ENCODE data around the gene ALPI. TPM values are rescaled to one million over a fixed set of nuclear protein-coding genes. Genes with fewer than 3 reads are reported as not detected.
"Not testable (repeated sequence)": the region's sequence is repeated elsewhere in the genome, so short reads cannot be mapped to it uniquely, and the experiment has no call there.

ALPI gene
- total RNA-seq, 4 donors from 2014 or later: not detected

- TF ChIP-seq CTCF (IDR thresholded peaks at IDR 0.05) (no peak), POLR2A (IDR thresholded peaks at IDR 0.05) (no peak)
- no peak for DNase-seq
- Histone ChIP-seq H3K4me1 (peaks cover 23 to 31% (median 23%) of the 10 kb centered on the region in 3 donors), H3K27me3 (peaks cover 10 to 87% (median 16%) of the 10 kb centered on the region in 4 donors), H3K36me3 (no peaks in the 10 kb centered on the region), H3K27ac (no peak overlapping the region), H3K4me3 (no peak overlapping the region), H3K9me3 (no peaks in the 10 kb centered on the region)
- intact Hi-C loops (cut with DNase I): no loop called here
- WGBS, 2 donors: 83 to 97% methylated on average over 7 to 9 of the region's 10 CpGs
These were observed 33.9 kb upstream of the ALPI start for GRCh38 chr2:232422051-232422450.

- H3K9me3 ChIP-seq; intact Hi-C loops (cut with DNase I); H3K27ac ChIP-seq; H3K4me3 ChIP-seq; DNase-seq; H3K36me3 ChIP-seq: not testable (repeated sequence)
- H3K4me1 ChIP-seq: peaks cover 23 to 31% (median 23%) of the 10 kb centered on the region in 3 donors
- 43 to 75% methylated on average over 2 to 3 of the region's 3 CpGs for WGBS, 2 donors
- peaks cover 10 to 87% (median 16%) of the 10 kb centered on the region in 4 donors for H3K27me3 ChIP-seq
These were observed 33.0 kb upstream of the ALPI start for GRCh38 chr2:232422996-232423395.

DNA sequence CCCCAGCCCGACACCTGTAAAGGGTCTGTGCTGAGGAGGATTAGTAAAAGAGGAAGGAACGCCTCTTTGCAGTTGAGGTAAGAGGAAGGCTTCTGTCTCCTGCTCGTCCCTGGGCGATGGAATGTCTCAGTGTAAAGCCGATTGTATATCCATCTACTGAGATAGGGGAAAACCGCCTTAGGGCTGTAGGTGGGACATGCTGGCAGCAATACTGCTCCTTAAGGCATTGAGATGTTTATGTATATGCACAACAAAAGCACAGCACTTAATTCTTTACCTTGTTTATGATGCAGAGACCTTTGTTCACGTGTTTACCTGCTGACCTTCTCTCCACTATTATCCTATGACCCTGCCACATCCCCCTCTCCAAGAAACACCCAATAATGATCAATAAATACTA lies 32.5 kb upstream of the ALPI start:
- intact Hi-C loops (cut with DNase I); DNase-seq; H3K9me3 ChIP-seq; H3K36me3 ChIP-seq; H3K27ac ChIP-seq; H3K4me3 ChIP-seq: not testable (repeated sequence)
- H3K4me1 ChIP-seq: peaks cover 23 to 30% (median 23%) of the 10 kb centered on the region in 3 donors
- peaks cover 10 to 86% (median 14%) of the 10 kb centered on the region in 4 donors for H3K27me3 ChIP-seq
- 24 to 48% methylated on average over 6 to 7 of the region's 7 CpGs for WGBS, 2 donors

DNA sequence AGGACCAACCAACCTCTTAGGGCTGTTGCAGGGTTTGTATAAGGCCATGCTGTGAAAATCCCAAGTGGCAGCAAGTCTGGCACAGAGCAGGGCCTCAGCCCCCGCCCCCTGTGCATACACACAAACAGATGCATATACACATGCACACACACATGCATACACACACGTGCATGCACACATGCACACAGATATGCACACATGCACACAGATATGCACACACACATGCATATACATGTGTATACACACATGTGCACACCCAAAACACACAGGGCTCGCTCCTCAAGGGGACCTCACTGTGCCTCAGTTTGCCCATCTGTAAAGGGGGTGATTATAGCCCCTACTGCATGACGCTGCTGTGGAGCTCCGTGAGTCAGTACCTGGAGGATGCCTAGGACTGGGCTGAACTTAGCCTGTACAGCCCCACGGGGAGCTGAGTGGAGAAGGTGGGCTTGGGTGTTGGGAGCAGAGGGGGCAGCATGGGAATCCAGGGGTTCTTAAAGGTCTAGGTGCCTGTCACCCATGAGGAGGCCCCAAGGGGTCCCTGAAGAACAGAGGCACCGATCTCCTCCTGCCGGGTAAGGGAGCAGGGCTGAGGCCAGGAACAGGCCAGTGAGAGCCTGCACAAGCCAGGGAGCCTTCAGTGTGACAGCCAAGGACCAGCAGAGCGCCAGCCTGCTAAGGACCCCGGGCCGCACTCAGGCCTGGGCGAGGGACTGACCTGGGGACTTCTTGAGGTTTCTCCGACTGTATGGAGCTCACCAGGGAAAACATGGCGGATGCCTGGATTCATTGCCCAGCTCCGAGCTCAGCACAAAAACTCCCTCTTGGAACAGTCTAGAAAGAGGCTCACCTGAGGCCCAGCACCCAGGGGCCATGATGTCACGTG lies 24.0 kb upstream of the ALPI start:
- Histone ChIP-seq H3K4me3 (no peak overlapping the region), H3K27ac (no peak overlapping the region), H3K36me3 (no peaks in the 10 kb centered on the region), H3K27me3 (peaks cover 0 to 23% (median 0%) of the 10 kb centered on the region in 4 donors), H3K9me3 (no peaks in the 10 kb centered on the region), H3K4me1 (no peaks in the 10 kb centered on the region)
- TF ChIP-seq POLR2A (IDR thresholded peaks at IDR 0.05): no peak
- no peak for TF ChIP-seq CTCF (IDR thresholded peaks at IDR 0.05)
- no peak for DNase-seq
- intact Hi-C loops (cut with DNase I): loop anchor here (10.0 kb wide), 1 partner anchor 527 kb away; no protein-coding TSS in a partner anchor
- WGBS, 2 donors: 83 to 87% methylated on average over 5 to 12 of the region's 16 CpGs

DNA sequence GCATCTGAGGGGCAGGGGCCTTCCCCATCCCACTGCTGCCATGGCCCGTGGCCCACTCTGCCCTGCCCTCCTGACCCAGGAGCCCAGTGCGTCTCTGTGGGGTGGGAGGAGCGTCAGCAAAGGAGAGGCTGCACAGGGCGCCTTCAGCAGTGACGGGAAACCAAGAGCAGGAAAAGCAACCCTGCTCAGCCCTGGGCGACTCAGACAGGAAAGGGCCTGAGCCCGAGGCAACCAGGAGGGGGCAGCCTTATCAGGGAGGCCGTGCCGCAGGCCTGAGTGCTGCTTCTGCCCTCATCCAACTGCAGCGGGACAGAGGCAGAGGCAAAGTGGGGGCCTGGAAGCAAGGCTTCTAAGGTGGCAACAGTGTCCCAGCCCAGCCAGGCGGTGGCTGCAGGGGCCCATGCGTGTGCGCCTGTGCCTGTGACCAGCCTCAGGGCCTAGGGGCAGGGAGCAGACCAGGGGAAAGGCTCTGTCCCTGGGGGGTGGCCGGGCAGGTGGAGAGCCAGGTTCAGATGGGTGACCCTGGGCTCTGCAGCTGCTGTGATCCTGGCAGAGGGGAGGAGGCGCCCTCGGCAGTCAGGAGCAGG lies 23.3 kb upstream of the ALPI start:
- TF ChIP-seq POLR2A (IDR thresholded peaks at IDR 0.05): no peak
- TF ChIP-seq CTCF (IDR thresholded peaks at IDR 0.05): peak in 1 of 6 experiments; percentile 17
- Histone ChIP-seq H3K4me1 (no peaks in the 10 kb centered on the region), H3K27ac (no peak overlapping the region), H3K4me3 (no peak overlapping the region), H3K9me3 (no peaks in the 10 kb centered on the region), H3K36me3 (no peaks in the 10 kb centered on the region), H3K27me3 (peaks cover 0 to 20% (median 0%) of the 10 kb centered on the region in 4 donors)
- 60 to 82% methylated on average over 1 to 9 of the region's 16 CpGs for WGBS, 2 donors
- intact Hi-C loops (cut with DNase I): loop anchor here (10.0 kb wide), 1 partner anchor 528 kb away; no protein-coding TSS in a partner anchor
- no peak for DNase-seq

GRCh38 chr2:232433622-232434021 lies 22.3 kb upstream of the ALPI start:
- peaks cover 0 to 13% (median 0%) of the 10 kb centered on the region in 4 donors for H3K27me3 ChIP-seq
- H3K4me3 ChIP-seq, H3K27ac ChIP-seq, H3K4me1 ChIP-seq, H3K9me3 ChIP-seq, DNase-seq, H3K36me3 ChIP-seq: not testable (repeated sequence)
- intact Hi-C loops (cut with DNase I): loop anchor here (10.0 kb wide), 1 partner anchor 529 kb away; no protein-coding TSS in a partner anchor
- 91 to 95% methylated on average over 8 of the region's 9 CpGs for WGBS, 2 donors

All from esophagus squamous epithelium (tissue), 5 donors.